Stimulated activated memory B cell treated with anti-CD40 and anti-IgM and Interleukin-4, amounts not matched to agents 10 μg/mL and 1 μg/mL and 100 μg/mL, for 72 hours (primary cell): ENCODE measurements around the gene EXTL2.
A peak's percentile ranks its signal among the peaks of the same experiment; 100 is the strongest.
"Not testable (repeated sequence)": the region's sequence is repeated elsewhere in the genome, so short reads cannot be mapped to it uniquely, and the experiment has no call there.

Experiments used
- ATAC-seq: fragments of 150-1000 bp; cut with Tn5 transposase; 2 replicates; pipeline ENCODE4 v1.10.0; 2021
- H3K27ac Mint-ChIP-seq: one replicate; pipeline ENCODE4 v1.8.0; 2022; ENCODE audit warnings: mild to moderate bottlenecking, mixed read lengths
- H3K27me3 Mint-ChIP-seq: one replicate; pipeline ENCODE4 v1.8.0; 2022; ENCODE audit warnings: mixed read lengths
- H3K36me3 Mint-ChIP-seq: one replicate; pipeline ENCODE4 v1.8.0; 2022; ENCODE audit warnings: mixed read lengths
- H3K4me1 Mint-ChIP-seq: one replicate; pipeline ENCODE4 v1.8.0; 2022; ENCODE audit warnings: mixed read lengths
- H3K4me3 Mint-ChIP-seq: one replicate; pipeline ENCODE4 v1.8.0; 2022; ENCODE audit warnings: mild to moderate bottlenecking, moderate library complexity, mixed read lengths
- H3K9me3 Mint-ChIP-seq: one replicate; pipeline ENCODE4 v1.8.0; 2022; ENCODE audit warnings: mixed read lengths

Gene EXTL2

GRCh38 chr1:100851726-100852125 is 42.9 kb downstream of the EXTL2 start:
- H3K4me3 Mint-ChIP-seq: no peak overlapping the region
- ATAC-seq: no peak
- peaks cover 2% of the 10 kb centered on the region for H3K9me3 Mint-ChIP-seq
- peaks cover 36% of the 10 kb centered on the region for H3K27me3 Mint-ChIP-seq
- H3K4me1 Mint-ChIP-seq: no peaks in the 10 kb centered on the region
- H3K27ac Mint-ChIP-seq: no peak overlapping the region
- H3K36me3 Mint-ChIP-seq: no peaks in the 10 kb centered on the region

- Mint-ChIP-seq H3K4me1 (no peaks in the 10 kb centered on the region), H3K27me3 (peaks cover 27% of the 10 kb centered on the region), H3K27ac (no peak overlapping the region), H3K36me3 (no peaks in the 10 kb centered on the region), H3K9me3 (peaks cover 5% of the 10 kb centered on the region), H3K4me3 (no peak overlapping the region)
- no peak for ATAC-seq
Measured at GRCh38 chr1:100847361-100848082, 47.1 kb downstream of the EXTL2 start.

GRCh38 chr1:100843160-100843559 is 51.5 kb downstream of the EXTL2 start:
- peaks cover 10% of the 10 kb centered on the region for H3K9me3 Mint-ChIP-seq
- not testable (repeated sequence) for H3K27ac Mint-ChIP-seq, H3K36me3 Mint-ChIP-seq, H3K4me3 Mint-ChIP-seq, ATAC-seq, H3K4me1 Mint-ChIP-seq
- peaks cover 17% of the 10 kb centered on the region for H3K27me3 Mint-ChIP-seq

- H3K9me3 Mint-ChIP-seq: no peaks in the 10 kb centered on the region
- H3K27ac Mint-ChIP-seq: no peak overlapping the region
- no peak for ATAC-seq
- H3K4me3 Mint-ChIP-seq: no peak overlapping the region
- H3K27me3 Mint-ChIP-seq: no peaks in the 10 kb centered on the region
- H3K4me1 Mint-ChIP-seq: peaks cover 6% of the 10 kb centered on the region
- H3K36me3 Mint-ChIP-seq: no peaks in the 10 kb centered on the region
Measured at GRCh38 chr1:100835866-100836842, 58.5 kb downstream of the EXTL2 start.

GRCh38 chr1:100834777-100835660 is 59.6 kb downstream of the EXTL2 start:
- H3K9me3 Mint-ChIP-seq: no peaks in the 10 kb centered on the region
- no peaks in the 10 kb centered on the region for H3K36me3 Mint-ChIP-seq
- H3K27me3 Mint-ChIP-seq: no peaks in the 10 kb centered on the region
- peaks cover 6% of the 10 kb centered on the region for H3K4me1 Mint-ChIP-seq
- no peak overlapping the region for H3K27ac Mint-ChIP-seq
- ATAC-seq: peak; percentile 24
- H3K4me3 Mint-ChIP-seq: no peak overlapping the region

GRCh38 chr1:100832694-100833428 is 61.8 kb downstream of the EXTL2 start:
- Mint-ChIP-seq H3K27ac (no peak overlapping the region), H3K27me3 (peaks cover 16% of the 10 kb centered on the region), H3K4me1 (peaks cover 6% of the 10 kb centered on the region), H3K9me3 (peaks cover 6% of the 10 kb centered on the region), H3K4me3 (no peak overlapping the region), H3K36me3 (no peaks in the 10 kb centered on the region)
- ATAC-seq: no peak

- H3K9me3 Mint-ChIP-seq: peaks cover 33% of the 10 kb centered on the region
- H3K36me3 Mint-ChIP-seq, H3K4me3 Mint-ChIP-seq, ATAC-seq, H3K4me1 Mint-ChIP-seq, H3K27ac Mint-ChIP-seq: not testable (repeated sequence)
- peaks cover 27% of the 10 kb centered on the region for H3K27me3 Mint-ChIP-seq
Measured at GRCh38 chr1:100825666-100826065, 69.0 kb downstream of the EXTL2 start.
